T-helper 1 cell treated with Interleukin-12 subunit alpha and Interleukin-12 subunit beta and Interleukin-4 antibody, amounts not matched to agents 30 μg/mL and 1 μg/mL, for 36 hours (primary cell): ENCODE data around the gene GADL1.
A peak's percentile ranks its signal among the peaks of the same experiment; 100 is the strongest.

Experiments
- H3K27ac Mint-ChIP-seq: one replicate; pipeline ENCODE4 v1.8.0; 2021; ENCODE audit warnings: mild to moderate bottlenecking, mixed read lengths
- H3K27me3 Mint-ChIP-seq: one replicate; pipeline ENCODE4 v1.8.0; 2021; ENCODE audit warnings: low read depth, mixed read lengths
- H3K36me3 Mint-ChIP-seq: one replicate; pipeline ENCODE4 v1.8.0; 2021; ENCODE audit warnings: low read depth, mixed read lengths
- H3K4me1 Mint-ChIP-seq: one replicate; pipeline ENCODE4 v1.8.0; 2021; ENCODE audit warnings: low read depth, mixed read lengths
- H3K4me3 Mint-ChIP-seq: one replicate; pipeline ENCODE4 v1.8.0; 2021; ENCODE audit warnings: mild to moderate bottlenecking, moderate library complexity, mixed read lengths
- H3K9me3 Mint-ChIP-seq: one replicate; pipeline ENCODE4 v1.8.0; 2021; ENCODE audit warnings: mixed read lengths

The GADL1 gene, protein sequence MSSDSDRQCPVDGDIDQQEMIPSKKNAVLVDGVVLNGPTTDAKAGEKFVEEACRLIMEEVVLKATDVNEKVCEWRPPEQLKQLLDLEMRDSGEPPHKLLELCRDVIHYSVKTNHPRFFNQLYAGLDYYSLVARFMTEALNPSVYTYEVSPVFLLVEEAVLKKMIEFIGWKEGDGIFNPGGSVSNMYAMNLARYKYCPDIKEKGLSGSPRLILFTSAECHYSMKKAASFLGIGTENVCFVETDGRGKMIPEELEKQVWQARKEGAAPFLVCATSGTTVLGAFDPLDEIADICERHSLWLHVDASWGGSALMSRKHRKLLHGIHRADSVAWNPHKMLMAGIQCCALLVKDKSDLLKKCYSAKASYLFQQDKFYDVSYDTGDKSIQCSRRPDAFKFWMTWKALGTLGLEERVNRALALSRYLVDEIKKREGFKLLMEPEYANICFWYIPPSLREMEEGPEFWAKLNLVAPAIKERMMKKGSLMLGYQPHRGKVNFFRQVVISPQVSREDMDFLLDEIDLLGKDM

DNA sequence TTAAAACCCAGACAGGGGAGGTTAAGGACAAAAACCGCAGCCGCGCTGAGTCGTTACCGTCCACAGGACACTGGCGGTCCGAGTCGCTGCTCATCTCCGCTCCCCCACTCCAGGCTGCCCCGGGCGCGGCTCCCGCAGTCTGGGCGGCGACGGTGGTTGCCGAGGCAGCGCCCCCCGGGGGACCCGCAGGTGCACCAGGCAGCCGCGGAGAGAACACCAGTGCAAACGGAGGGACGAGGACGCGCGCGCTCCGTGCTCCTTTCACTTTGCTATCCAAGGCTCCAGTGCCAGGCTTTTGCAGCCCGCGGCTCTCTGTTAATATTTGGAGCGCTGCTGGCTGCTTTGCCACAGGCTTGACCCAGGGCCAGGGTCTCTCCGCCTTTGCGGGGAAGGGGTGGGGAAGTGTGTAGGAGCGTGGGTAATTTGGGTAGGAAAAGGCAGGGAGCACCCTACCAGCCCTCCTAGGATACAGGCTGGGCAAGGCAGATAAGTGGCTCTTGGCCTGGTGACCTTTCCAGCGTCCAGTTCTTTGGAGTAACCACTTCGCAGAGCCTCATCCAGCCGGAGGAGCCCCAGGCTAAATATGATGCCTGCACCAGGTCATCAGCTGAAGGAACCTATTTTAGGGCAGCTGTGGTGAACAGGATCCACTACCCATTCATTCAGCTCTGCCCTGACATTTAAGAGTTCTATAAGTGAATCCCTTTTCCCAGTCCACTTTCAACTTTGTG lies at the start of gene GADL1:
TSS of gene GADL1 (minus strand) at position 141 of the 731 bp plus-strand sequence. CDS start at position 94, 47 bp downstream.
- no peak within 1 kb of the TSS for H3K27ac Mint-ChIP-seq
- no peaks in the 10 kb centered on the region for H3K36me3 Mint-ChIP-seq
- H3K4me3 Mint-ChIP-seq, result peak within 1 kb of the TSS; percentile 73
- no peaks in the 10 kb centered on the region for H3K9me3 Mint-ChIP-seq
- H3K27me3 Mint-ChIP-seq, result peaks cover 58% of the 10 kb centered on the region
- peaks cover 9% of the 10 kb centered on the region for H3K4me1 Mint-ChIP-seq

DNA sequence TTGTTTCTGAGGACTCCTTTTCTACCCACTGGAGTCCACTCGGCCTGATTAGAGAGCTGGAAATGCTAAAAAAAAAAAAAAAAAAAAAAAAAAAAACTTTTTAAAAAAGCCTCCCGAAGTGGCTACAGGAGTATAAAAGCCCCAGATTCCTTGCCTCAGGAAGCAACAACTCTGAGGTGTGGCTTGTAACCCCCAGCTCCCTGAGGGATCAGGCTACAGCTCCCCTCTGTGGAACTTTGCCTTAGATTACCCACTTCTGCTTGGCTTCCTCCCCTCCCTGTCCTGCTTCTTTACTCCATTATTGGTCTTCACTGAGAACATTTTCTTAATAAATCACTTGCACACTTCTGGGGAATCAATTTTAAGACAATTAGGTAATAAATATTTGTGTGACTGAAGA lies 49.7 kb upstream of the GADL1 start:
- peaks cover 3% of the 10 kb centered on the region for H3K36me3 Mint-ChIP-seq
- no peaks in the 10 kb centered on the region for H3K27me3 Mint-ChIP-seq

DNA sequence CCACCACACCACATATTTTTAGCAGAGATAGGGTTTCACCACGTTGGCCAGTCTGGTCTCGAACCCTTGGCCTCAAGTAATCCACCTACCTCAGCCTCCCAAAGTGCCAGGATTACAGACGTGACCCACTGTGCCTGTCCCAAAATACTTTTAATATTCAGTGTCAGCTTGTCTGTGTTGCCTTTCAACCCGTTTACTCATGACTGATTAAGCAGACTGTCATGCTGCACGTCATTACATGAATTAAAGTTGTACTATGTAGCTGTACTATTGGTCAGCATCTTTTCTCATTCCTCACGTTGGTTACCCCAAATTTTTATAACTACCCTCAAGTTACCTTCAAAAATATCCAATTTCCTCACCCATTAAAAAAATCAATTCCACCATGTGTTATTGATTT lies 48.7 kb upstream of the GADL1 start:
- Mint-ChIP-seq H3K4me3 (no peak overlapping the region), H3K4me1 (peaks cover 9% of the 10 kb centered on the region), H3K27me3 (no peaks in the 10 kb centered on the region), H3K9me3 (peaks cover 26% of the 10 kb centered on the region), H3K36me3 (peaks cover 5% of the 10 kb centered on the region), H3K27ac (no peak overlapping the region)

More for the DNA sequence above, 49.7 kb upstream of the GADL1 start:
- Mint-ChIP-seq H3K27ac (no peak overlapping the region), H3K9me3 (peaks cover 17% of the 10 kb centered on the region), H3K4me3 (no peak overlapping the region), H3K4me1 (peaks cover 9% of the 10 kb centered on the region)

DNA sequence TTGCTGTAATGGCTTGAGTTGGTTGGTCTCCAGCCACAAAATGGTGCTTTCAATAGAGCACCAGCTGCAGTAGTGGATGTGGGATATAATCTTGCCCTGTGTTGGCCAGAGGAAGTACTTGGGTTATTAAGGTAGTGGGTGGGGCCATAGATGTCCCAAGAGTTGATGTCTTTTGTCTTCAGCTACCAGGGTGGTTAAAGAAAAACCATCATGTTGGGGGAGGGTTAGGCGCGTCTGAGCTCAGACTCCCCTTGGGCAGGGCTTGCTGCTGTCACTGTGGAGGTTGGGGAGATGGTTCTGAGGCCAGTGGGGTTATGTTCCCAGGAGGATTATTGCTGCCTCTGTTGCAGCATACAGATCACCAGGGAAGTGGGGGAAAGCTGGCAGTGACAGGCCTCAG lies 46.9 kb upstream of the GADL1 start:
- Mint-ChIP-seq H3K4me3 (no peak overlapping the region), H3K9me3 (peaks cover 26% of the 10 kb centered on the region)

DNA sequence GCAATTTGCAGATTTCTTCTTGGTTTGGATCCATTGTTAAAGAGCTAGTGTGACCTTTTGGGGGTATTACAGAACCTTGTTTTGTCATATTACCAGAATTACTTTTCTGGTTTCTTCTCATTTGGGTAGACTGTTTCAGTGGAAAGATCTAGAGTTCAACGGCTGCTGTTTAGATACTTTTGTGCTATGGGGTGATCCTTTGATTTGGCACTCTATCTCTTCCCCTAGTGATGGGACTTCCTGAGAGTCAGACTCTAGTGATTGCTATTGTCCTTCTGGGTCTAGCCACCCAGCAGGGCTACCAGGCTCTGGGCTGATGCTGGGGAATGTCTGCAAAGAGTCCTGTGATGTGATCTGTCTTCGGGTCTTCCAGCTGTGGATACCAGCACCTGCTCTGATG lies 46.3 kb upstream of the GADL1 start:
- Mint-ChIP-seq H3K4me1 (peaks cover 9% of the 10 kb centered on the region), H3K4me3 (no peak overlapping the region), H3K9me3 (peaks cover 27% of the 10 kb centered on the region), H3K27ac (no peak overlapping the region), H3K36me3 (peaks cover 2% of the 10 kb centered on the region), H3K27me3 (no peaks in the 10 kb centered on the region)

More for the DNA sequence above, 46.9 kb upstream of the GADL1 start:
- H3K4me1 Mint-ChIP-seq, result peaks cover 9% of the 10 kb centered on the region
- H3K36me3 Mint-ChIP-seq, result peaks cover 2% of the 10 kb centered on the region
- H3K27ac Mint-ChIP-seq, result no peak overlapping the region
- H3K27me3 Mint-ChIP-seq, result no peaks in the 10 kb centered on the region

DNA sequence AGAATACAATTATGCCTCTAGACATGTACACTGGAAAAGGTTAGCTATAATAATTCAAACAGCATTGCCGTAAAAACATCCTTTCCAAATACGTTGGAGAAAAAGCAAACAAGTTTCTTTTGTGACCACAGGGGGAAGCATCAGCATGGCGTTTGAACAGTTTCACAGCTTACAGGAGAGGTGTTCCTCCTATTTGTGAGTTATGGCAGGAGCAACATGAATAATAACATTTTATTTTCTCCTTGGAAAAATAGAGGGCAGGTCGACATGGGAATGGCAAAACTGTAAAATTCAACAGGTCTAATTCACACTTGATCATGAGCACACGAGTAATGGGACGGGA lies 39.7 kb upstream of the GADL1 start:
- Mint-ChIP-seq H3K9me3 (peaks cover 23% of the 10 kb centered on the region), H3K4me1 (peaks cover 6% of the 10 kb centered on the region), H3K4me3 (no peak overlapping the region), H3K36me3 (peaks cover 2% of the 10 kb centered on the region), H3K27me3 (no peaks in the 10 kb centered on the region), H3K27ac (no peak overlapping the region)

DNA sequence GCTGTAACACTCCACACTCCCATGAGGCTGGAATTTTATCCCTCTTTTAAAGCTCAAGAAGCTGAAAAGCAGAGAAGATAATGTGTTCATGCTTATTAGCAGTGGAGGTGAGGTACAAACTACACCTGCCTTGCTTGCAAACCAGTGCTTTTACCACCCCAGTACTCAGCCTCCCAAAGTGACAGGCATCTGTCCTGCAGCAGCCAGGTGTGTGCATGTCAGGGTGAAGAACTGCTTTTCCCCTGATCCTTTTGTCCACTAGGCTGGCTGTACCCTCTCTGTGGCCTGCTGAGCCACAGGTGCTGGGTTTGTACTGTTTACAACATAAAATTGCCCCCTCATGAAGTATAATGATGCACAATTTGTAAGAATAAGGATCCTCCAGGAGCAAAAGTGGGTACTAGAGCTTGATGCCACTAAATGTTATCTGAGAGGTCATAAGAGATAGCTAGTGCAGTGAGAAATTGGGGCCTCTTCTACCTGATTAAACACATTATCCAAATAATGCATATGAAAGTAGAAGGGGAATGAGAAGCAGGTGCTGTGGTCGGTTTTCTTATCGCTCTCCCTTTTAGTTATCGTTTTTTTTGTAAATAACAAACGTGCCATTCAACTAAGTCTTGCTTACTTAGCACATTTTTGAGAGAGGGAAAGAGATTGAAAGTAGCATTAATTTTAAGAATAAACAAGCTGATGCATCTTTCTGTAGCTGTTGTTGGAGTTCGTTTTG lies 39.2 kb upstream of the GADL1 start:
- Mint-ChIP-seq H3K27me3 (no peaks in the 10 kb centered on the region), H3K4me3 (no peak overlapping the region), H3K4me1 (peaks cover 6% of the 10 kb centered on the region), H3K9me3 (peaks cover 17% of the 10 kb centered on the region), H3K27ac (no peak overlapping the region), H3K36me3 (peaks cover 2% of the 10 kb centered on the region)

DNA sequence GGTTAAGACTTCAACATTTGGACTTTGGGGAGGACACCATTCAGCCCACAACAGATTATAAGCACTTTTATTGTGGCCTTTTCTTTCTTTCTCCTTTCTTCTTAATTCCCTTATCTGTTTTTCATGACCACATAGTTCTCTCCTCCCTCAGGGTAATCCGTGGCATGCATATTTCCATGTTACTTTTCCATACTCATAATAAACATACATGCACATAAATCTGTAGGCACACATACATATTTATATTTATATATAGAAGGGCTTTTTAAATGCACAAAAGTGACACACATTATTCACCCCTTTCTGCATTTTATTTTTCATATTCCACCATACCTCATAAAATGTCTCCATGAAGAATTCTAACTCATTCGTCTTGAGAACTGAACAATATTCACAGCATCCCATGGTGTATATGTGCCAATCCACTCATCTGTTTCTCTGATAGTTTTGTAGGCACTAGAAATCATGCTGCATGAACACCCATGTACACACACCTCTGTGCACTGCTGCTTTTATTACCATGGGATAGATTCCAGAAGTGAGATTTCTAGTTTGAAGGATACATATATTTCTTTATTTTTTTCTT lies 38.1 kb upstream of the GADL1 start:
- H3K4me3 Mint-ChIP-seq, result no peak overlapping the region
- H3K27ac Mint-ChIP-seq, result no peak overlapping the region
- H3K9me3 Mint-ChIP-seq, result peaks cover 11% of the 10 kb centered on the region
- H3K4me1 Mint-ChIP-seq, result peaks cover 6% of the 10 kb centered on the region
- no peaks in the 10 kb centered on the region for H3K27me3 Mint-ChIP-seq
- no peaks in the 10 kb centered on the region for H3K36me3 Mint-ChIP-seq

DNA sequence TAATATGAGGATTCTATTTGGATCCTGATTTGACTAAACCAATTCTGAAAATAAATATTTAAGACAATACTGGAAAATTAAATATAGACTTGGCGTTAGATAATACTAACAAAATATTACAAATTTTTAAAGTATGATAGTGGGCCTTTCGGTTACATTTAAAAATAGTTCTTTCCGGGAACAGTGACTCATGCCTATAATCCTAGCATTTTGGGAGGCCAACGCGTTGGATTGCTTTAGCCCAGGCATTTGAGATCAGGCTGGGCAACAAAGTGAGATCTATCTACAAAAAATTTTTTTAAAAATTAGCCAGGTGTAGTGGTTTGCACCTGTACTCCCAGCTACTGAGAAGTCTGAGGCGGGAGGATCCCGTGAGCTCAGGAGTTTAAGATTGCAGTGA lies 30.3 kb upstream of the GADL1 start:
- Mint-ChIP-seq H3K9me3 (peaks cover 7% of the 10 kb centered on the region), H3K27ac (no peak overlapping the region), H3K27me3 (no peaks in the 10 kb centered on the region), H3K4me1 (peaks cover 4% of the 10 kb centered on the region), H3K4me3 (no peak overlapping the region), H3K36me3 (no peaks in the 10 kb centered on the region)

DNA sequence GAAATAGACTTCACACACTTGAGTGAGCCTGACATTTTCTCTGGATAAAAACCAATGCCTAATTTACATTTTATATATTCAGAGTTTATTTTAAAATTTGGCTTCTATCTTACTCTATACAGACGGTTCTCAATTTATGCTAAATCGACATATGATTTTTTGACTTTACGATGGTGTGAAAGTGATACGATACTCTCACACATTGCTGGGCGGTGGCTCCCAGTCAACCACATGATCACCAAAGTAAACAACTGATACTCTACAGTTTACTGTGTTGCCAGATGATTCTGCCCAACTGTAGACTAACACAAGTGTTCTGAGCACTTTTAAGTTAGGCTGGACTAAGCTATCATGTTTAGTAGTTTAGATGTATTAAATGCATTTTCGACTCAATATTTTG lies 25.1 kb upstream of the GADL1 start:
- no peaks in the 10 kb centered on the region for H3K27me3 Mint-ChIP-seq
- peaks cover 9% of the 10 kb centered on the region for H3K9me3 Mint-ChIP-seq
- no peak overlapping the region for H3K27ac Mint-ChIP-seq
- no peaks in the 10 kb centered on the region for H3K36me3 Mint-ChIP-seq
- H3K4me3 Mint-ChIP-seq, result no peak overlapping the region
- no peaks in the 10 kb centered on the region for H3K4me1 Mint-ChIP-seq

DNA sequence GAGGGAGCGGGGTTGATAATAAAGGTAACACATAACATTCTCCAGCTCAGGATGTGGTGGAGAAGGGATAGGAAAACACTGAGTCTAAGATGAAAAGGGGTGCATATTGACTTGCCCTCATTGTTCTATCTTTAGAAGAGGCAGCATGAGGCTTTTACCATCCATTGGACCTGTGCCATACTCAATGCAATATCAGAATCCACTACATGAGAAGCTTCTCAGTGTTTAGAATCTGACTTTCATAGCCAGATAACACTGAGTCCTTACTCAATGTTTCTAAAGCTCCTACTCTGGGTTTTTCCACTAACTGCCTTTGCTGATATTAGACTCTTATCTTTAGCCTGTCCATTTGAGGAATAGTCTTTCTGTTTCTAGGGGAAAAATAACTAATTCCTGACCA lies 24.3 kb upstream of the GADL1 start:
- Mint-ChIP-seq H3K4me3 (no peak overlapping the region), H3K36me3 (no peaks in the 10 kb centered on the region), H3K27ac (no peak overlapping the region), H3K9me3 (peaks cover 9% of the 10 kb centered on the region), H3K4me1 (no peaks in the 10 kb centered on the region), H3K27me3 (no peaks in the 10 kb centered on the region)

DNA sequence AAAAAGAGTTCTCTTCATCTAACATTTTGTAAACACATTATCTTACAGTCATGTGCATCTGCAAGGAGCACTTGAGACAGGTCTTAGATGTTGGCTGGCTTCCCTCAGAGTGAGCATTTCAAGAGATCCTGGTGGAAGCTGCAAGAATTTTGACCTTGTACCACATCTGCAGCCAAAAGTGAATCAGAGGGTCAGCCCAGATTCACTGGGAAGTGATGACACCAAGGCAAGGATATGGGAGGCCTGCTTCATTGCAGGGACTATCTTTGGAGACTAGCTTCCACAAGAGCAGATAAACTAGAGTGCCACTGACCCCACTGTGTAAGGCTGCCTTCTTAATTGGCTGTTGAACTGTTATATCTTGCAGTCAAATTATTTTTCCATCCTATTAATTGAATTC lies 21.3 kb upstream of the GADL1 start:
- Mint-ChIP-seq H3K27me3 (no peaks in the 10 kb centered on the region), H3K9me3 (peaks cover 5% of the 10 kb centered on the region), H3K36me3 (no peaks in the 10 kb centered on the region), H3K4me1 (no peaks in the 10 kb centered on the region), H3K27ac (no peak overlapping the region), H3K4me3 (no peak overlapping the region)

DNA sequence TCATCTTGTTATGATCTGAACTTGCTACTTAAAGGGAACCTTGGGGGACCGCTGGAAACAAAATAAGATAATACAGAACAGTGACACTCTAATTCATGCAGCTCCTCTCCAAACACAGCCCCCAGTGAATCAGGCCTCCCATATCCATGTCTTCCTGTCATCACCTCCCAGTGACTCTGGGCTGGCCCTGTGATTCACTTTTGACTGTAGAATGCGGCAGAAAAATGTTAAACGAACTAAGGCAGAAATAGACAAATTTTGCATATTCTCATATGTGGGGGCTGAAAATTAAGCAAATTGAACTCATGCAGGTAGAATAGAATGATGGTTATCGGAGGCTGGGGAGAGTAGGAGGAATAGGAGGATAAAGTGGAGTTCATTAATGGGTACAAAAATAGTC lies 20.2 kb upstream of the GADL1 start:
- no peak overlapping the region for H3K4me3 Mint-ChIP-seq
- H3K27ac Mint-ChIP-seq, result no peak overlapping the region
- H3K9me3 Mint-ChIP-seq, result peaks cover under 1% of the 10 kb centered on the region
- peaks cover 6% of the 10 kb centered on the region for H3K27me3 Mint-ChIP-seq
- H3K36me3 Mint-ChIP-seq, result no peaks in the 10 kb centered on the region
- H3K4me1 Mint-ChIP-seq, result no peaks in the 10 kb centered on the region

DNA sequence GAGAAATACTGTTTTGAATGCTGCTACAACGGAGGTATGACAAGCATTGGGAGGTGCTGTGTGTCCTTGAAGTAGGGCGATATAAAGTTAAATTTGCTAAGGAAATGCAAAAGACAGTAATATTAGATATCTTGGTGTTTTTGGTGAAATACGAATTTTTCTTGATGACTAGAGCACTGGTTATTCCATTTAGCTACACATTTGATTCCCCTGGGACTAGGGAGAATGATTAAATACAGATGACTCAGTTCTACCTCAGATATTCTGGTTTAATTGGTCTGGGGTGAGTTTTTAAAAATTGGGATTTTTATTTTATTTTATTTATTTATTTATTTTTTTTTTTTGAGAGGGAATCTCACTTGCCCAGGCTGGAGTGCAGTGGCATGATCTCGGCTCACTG lies 18.7 kb upstream of the GADL1 start:
- no peak overlapping the region for H3K4me3 Mint-ChIP-seq
- H3K27me3 Mint-ChIP-seq, result peaks cover 9% of the 10 kb centered on the region
- H3K27ac Mint-ChIP-seq, result no peak overlapping the region
- H3K9me3 Mint-ChIP-seq, result no peaks in the 10 kb centered on the region
- no peaks in the 10 kb centered on the region for H3K36me3 Mint-ChIP-seq
- H3K4me1 Mint-ChIP-seq, result no peaks in the 10 kb centered on the region
